HFF-Myc (cell line): ENCODE results near the gene TDRD5.
A peak's percentile ranks its signal among the peaks of the same experiment; 100 is the strongest.

Source experiments
- DNase-seq: peaks from one replicate; pipeline ENCODE4 v3.0.0-alpha.2; 2011; ENCODE audit warnings: low read depth; ENCODE audit errors: extremely low read depth
- H3K4me3 ChIP-seq: replicated peaks from 2 replicates; pipeline ENCODE4 v1.5.1; 2011; ENCODE audit warnings: low read depth, mild to moderate bottlenecking, control low read depth, low read length
- TF ChIP-seq, protein P1 (sequence below): IDR thresholded peaks from 2 replicates; pipeline ENCODE4 v1.5.1; 2012; ENCODE audit warnings: mild to moderate bottlenecking, low read depth, low read length, control low read depth; ENCODE audit errors: missing control alignments

TDRD5 gene

DNA sequence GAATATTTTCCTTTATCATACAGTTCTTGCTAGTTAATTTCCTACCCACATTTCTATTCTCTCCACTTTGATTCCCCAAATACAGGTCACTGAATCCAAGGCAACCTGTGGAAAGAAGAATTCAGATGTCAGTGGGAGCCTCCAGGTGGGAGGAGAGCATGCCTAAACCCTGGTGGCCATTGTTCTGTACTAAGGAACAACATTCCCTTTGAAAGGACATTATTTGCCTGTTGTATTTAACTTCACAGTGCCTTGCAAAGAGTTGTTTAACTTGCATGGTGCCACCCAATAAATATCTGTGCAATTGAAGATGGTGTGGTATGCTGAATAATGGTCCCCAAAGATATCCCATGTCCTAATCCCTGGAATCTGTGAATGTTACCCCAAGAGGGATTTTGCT lies 37.2 kb upstream of the TDRD5 start:
- TF ChIP-seq, protein P1, sequence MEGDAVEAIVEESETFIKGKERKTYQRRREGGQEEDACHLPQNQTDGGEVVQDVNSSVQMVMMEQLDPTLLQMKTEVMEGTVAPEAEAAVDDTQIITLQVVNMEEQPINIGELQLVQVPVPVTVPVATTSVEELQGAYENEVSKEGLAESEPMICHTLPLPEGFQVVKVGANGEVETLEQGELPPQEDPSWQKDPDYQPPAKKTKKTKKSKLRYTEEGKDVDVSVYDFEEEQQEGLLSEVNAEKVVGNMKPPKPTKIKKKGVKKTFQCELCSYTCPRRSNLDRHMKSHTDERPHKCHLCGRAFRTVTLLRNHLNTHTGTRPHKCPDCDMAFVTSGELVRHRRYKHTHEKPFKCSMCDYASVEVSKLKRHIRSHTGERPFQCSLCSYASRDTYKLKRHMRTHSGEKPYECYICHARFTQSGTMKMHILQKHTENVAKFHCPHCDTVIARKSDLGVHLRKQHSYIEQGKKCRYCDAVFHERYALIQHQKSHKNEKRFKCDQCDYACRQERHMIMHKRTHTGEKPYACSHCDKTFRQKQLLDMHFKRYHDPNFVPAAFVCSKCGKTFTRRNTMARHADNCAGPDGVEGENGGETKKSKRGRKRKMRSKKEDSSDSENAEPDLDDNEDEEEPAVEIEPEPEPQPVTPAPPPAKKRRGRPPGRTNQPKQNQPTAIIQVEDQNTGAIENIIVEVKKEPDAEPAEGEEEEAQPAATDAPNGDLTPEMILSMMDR: no peak
- no peak for DNase-seq
- no peak overlapping the region for H3K4me3 ChIP-seq

DNA sequence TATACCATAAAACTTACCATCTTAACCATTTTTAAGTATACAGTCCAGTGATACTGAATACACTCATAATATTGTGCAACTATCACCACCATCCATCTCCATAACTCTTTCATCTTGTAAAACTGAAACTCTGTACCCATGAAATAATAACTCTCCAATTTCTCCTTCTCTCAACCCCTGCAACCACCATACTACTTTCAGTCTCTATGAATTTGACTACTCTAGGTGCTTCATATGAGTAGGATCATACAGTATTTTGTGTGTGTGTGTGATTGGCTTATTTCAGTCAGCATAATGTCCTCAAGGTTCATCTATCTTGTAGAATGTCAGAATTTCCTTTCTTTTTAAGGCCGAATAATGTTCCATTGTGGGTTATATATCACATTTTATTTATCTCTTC lies 33.6 kb upstream of the TDRD5 start:
- no peak overlapping the region for H3K4me3 ChIP-seq
- TF ChIP-seq, protein P1: no peak
- DNase-seq: no peak

DNA sequence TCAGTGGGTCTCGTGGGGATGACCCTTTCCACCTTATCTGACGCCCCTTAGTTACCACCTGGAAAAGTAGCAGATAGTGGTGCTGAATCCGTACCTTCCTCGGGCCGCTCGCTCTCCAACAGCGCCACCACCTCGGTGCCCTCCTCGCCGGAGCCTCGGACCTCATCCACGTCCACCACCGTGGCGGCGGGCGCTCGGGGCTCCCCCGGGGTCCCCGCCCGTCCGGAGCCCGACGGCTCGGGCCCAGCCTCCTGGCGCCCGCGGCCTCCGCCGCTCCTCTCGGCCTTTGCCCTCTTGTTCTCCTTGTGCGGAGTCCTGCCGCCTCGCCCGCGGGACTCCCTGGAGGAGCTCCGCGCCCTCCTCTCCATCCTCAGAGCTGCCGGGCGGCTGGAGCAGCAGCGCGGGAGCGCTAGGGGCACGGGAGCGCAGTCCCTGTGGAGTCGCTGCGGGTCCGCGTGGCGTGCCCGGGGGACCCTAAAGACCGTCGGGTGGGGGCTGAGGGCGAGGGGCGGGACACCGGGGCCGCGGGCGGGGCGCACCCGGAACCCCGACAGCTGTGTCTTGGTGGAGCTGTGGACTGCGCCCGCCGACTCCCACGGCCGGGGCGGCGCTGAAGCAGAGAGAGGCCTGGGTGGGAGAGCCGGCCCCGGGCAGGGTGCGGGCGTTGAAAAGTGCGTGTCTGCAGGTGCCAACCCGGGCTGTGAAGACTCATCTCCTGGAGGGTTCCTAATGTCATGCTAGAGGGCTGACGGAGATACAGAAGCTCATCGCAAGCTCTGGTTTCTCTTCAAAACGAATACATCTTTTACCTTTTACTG lies 15.9 kb upstream of the TDRD5 start, which contains the start of gene NPHS2:
Gene NPHS2, minus strand, starts transcription at position 452 of the 818 bp plus-strand sequence. Its CDS starts 84 bp downstream, at position 368.
- TF ChIP-seq, protein P1: no peak
- DNase-seq: no peak

DNA sequence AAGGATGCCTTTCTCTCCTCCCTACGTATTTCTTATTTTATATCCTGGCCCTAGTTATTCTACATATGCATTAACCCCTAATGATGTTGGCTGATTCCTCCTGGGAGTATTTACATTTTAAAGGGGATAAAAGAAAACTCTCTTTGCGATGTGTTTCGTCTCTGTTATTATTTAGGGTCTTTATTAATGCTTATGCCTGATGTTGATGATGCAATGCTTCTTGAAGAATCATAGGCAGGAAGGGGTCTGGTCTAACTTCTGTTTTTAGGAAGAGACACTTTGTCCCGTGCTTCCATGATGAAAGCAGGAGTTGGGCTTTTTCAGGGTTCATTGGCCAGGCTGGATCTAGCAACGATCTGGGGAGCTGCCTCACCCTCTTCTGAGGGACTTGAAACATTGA lies 15.1 kb upstream of the TDRD5 start:
- DNase-seq: no peak
- TF ChIP-seq, protein P1: no peak
- H3K4me3 ChIP-seq: no peak overlapping the region

More for the DNA sequence above, 15.9 kb upstream of the TDRD5 start, which contains the start of gene NPHS2:
- no peak within 1 kb of the TSS for H3K4me3 ChIP-seq

DNA sequence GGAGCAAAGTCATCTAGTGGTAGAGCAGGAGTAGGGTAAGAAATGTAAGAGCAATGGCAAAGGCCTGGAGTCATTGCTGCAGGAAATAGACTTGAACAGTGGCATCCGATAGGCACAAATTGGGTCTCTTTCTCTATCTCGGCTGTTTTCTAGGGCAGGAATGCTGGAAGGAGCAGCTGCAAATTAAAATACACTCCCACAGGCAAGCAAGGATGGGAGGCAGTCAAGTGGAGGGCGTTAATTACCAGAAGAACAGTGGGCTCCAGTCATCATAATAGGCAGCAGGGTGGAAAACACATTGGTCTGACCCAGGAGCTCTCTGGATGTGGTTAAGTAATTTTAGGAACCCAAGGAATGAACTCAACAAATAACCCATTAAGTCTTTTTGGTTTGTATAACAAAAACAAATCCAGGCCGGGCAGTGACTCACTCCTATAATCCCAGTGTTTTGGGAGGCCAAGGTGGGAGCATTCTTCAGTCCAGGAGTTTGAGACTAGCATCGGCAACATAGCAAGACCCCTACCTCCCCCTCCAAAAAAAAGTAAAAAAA lies 7.8 kb upstream of the TDRD5 start:
- no peak for DNase-seq
- H3K4me3 ChIP-seq: no peak overlapping the region
- TF ChIP-seq, protein P1: no peak

DNA sequence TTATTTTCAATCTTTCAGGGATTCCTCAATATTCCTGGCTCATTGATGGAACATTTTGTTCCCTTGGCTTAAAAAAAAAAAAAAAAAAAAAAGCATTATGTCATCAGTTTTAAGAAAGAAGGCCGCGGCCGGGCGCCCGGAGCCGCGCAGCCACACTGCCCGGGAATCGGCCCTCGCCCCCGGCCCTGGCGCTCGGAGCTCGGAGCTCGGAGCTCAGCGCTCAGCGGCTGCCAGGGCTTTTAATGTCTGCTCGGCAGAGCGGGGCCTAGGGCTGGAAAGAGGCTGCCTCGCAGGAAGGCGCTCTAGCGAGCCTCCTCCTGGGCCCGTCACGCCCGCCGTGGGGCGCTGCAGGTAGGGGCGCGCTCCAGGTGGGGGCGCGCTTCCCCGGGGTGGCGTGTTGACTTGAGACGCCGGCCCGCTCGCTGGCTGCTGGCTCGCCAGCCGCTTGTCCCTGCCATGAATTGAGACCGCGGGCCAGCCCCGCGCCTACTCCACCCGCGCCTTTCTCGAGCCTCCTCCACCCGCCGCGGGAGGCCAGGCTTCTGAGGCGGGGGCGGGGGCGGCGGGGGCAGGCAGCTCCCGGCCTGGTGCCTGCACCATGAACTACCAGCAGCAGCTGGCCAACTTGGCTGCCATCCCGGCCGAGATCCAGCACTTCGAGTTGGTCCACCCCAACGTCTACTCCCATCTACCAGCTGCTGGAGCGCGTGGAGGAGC lies 5.4 kb upstream of the TDRD5 start:
- no peak overlapping the region for H3K4me3 ChIP-seq
- no peak for DNase-seq

More for the DNA sequence above, 5.4 kb upstream of the TDRD5 start:
- TF ChIP-seq, protein P1: peak; percentile 34
